Stimulated activated CD4-positive, alpha-beta T cell treated with anti-CD3 and anti-CD28 coated beads, Interleukin-4, amount 100 ng/mL, for 4 hours (primary cell): ENCODE measurements around the gene STK32B.
"Not testable (repeated sequence)": the region's sequence is repeated elsewhere in the genome, so short reads cannot be mapped to it uniquely, and the experiment has no call there.

Source experiments
- DNase-seq, 2 experiments: peaks; one replicate each; pipeline ENCODE4 v3.0.0-alpha.2; 2020

STK32B gene

DNA sequence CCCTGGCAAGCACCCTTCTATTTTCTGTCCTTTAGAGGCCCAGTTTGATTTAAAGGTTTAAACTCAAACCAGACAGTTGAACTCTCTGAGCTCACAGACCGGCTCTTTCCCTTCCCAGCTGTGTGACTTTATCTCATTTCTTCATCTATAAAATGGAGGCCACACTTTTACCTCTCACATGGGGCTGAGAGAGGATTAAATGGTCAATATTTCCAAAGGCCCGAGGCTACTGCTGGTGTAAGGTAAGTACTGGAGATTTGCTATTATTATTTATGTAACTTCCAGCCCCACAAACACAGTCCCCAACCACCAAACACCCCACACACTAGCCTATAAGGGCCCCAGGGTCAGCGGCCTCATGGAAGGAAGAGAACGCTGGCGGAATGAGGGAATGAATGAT lies 18.5 kb upstream of the STK32B start:
- DNase-seq, result no peak

DNA sequence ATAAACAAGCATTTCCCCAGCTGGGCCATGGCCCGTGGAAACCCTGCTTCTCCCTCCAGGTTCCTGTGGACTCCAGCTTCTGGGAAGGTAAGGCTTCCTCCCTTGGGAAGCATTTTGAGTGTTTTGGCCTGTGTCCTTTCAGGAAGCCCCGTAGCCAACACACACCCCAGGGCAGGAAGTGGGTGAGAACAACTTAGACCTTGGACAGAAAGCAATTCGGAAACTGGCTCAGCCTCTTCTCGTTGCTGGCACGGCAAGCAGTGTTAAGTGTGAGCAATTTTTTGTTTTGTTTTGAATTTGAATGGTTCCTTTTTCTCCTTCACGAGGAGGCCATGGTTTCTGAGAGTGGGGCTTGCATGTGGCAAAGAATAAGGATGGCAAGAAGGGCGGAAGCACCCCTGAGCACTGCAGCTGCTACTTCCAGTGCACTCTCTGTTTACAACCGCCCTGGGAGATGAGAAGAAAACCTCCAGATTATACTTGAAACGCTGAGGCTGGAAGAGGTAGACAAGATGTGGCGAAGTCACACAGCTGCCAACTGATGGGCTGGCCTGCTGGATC lies 17.9 kb upstream of the STK32B start:
- no peak for DNase-seq

DNA sequence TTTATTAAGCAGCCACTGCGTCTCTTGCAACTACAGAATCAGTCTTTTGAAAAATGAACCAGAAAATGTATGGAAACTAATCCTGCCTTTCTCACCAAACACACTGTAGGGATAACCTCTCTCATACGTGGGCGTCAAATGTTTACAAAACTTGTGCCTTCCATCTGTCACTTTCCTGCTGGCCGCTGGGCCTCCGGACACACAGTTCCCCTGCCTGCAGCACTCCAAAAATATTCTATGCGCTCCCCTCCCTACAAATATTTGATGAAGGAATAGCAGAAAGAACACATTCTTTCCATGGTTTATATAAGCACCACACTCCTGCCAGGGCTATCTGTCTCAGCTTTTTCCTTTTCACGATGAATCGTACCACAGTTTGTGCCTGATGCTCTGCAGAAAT lies 17.1 kb upstream of the STK32B start:
- no peak for DNase-seq

DNA sequence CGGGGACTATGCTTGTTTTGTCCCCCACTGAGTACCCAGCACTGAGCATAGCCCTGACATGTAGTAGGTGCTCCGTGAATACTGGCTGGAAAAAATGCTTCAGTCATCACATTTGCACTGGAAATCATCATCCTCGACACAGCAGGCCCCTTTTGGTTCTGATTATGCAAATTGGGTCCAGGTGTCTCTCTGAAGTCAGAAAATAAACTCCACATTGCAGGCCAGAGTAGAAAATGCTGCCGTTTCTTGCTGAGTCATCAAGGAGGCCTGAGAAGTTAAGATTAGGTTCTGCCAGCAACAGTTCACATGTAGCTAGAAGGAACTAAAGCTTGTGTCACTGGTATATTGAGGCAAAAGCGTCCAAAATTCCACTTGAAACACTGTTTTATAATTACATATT lies 15.0 kb upstream of the STK32B start:
- DNase-seq, result no peak

DNA sequence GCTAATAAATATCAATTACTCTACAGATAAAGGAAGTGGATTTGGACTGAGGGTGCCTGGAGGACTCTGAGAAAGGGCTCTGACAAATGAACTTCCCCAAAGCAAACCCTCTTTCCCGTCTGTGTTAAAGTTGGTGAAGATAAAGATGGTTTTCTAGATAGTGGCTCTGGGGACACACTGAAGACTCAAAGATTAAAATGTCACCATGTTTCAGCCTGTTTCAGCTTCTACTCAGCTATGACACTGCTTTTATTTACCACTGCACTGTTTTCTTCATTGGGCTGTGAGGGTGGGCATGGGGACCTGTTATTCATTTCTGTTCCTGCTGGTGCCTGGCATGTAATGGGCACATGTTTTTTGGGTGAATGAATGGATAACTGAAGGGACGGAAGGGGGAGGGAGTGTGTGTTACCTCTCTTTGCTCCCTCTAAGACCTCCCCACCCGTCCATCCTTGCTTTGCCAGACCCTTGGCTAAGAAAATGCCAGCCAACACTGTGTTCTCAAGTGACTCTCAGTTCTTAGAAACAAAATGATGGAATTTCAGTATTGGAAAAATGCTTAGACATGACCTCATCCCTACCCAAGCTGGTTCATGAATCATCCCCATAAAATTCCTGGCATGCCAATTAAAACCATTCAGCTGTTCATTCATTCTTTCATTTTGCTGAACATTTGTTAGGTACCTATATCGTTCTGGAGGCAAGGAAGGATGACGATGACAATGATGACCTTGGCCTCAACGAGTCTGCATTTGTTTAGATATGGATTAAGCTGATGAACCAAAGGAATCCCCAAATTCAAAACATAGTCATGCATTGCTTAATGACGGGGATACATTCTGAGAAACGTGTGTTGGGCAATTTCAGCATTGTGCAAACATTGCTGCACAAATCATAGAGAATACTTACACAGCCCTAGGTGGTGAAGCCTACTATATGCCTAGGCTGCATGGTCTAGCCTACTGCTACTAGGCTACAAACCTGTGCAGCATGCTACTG lies 13.4 kb upstream of the STK32B start:
- no peak for DNase-seq

DNA sequence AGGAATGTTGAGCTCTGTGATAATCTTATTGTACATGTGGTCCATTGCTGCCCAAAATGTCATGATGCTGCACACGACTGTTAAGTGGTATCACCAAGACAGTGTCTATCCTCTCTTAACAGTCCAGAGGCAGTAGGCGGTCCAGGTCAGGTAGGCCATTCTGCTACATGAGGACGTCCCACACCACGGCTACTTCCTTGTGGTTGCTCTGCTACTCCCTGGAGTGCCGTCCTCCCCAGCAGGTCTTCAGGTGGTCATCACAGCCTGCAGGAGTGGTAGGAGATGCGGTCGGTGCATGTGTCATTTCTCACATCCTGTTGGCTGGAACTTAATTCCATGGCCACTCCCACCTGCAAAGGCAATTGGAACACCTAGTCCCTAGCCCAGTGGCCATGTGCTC lies 11.5 kb upstream of the STK32B start:
- DNase-seq, result no peak

DNA sequence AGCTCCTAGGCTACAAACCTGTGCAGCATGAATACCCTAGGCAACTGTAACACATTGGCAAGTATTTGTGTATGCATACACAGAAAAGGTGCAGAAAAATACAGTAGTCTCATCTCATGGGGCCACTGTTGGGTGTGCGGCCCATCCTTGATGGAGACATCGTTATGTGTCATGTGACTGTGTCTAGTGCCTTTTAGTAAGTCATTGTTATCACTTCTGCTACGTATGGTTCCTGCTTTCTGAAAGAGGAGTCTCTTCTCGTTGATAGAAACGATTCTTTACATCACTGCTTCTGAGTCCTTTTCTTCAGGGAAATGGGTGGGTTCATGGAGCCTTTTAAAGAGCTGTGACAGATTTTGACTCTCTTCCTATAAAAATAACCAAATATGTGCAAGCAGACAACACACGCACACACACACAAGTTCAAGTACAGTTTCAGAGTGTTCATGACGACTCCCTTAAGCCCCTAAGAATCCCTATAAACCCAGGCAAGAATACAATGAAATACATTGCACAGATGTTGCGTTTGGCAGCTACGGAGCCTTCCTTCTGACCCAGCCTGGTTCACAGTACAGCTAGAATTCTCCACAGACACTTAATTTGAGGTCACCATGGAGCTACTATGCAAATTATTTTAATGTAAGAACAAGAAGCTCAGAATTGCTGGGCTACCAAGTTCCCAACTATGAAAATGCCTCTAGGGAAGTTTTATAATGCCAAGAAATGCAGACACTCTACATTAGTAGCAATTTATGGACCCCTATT lies 10.2 kb upstream of the STK32B start:
- no peak for DNase-seq

DNA sequence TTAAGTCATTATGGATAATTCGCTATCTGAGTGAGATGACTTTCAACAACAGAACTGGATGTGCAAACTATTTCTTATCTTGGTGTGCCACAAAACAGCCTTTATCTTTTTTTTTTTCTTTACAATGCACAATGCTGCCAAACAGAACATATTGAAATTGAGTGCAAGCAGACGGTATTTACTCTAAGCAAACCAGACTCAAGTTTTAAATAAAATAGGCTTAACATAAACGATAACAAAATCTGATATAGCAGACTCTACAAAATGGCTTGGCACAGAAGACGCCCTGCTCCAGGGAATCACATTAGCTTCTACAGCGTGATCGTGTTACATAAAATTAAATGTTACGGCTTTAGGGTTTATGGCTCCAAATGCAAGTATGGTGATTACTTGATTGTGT lies 9.6 kb upstream of the STK32B start:
- no peak for DNase-seq

DNA sequence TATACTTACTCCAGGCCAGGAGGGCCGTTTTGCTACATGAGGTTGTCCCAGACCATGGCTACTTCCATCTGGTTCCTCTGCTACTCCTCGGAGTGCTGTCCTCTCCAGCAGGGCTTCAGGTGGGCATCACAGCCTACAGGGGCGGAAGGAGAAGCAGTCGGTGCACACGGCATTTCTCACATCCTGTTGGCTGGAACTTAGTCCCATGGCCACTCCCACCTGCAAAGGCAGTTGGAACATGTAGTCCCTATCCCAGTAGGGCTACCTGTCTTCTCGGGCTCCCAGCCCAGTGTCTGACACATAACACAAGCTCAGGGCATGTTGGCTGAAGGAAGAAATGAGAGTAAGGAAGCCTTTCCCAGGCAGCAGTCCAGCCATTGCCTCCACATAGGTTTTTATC lies 7.7 kb upstream of the STK32B start:
- no peak for DNase-seq

DNA sequence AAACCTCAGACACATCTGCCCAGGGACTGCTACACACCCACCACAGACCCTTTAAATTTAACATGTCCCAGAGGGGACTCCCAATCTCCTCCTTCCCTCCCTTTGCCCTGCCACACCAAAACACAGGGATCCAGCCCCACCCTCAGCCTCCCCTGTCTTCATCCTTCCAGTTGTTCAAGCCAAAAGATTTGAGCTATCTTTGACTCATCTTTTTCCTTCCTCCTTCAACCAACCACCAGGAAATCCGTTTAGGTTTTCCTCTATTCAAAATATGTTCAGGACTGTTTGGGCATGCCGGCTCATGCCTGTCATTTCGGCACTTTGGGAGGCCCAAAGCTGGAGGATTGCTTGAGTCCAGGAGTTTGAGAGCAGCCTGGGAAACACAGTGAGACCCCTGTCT lies 6.9 kb upstream of the STK32B start:
- no peak for DNase-seq

DNA sequence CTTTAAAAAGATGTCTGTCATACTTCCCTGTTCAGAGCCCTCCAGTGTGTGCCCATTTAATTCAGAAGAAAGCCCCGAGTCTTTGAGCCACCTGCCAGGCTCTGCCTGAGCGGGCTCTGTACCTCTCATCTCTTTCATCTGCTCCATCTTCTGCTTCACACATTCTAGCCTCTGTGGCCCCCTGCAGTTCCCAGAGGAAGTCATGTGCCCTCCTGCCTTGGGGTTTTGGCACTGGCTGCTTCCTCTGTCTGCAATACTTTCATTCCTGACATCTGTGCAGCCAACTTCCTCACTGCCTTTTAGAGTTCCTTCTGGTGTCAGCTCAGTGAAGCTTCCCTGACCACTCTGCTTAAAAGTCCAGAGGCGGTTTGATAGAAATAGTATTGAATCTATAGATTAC lies 6.2 kb upstream of the STK32B start:
- DNase-seq, result no peak

DNA sequence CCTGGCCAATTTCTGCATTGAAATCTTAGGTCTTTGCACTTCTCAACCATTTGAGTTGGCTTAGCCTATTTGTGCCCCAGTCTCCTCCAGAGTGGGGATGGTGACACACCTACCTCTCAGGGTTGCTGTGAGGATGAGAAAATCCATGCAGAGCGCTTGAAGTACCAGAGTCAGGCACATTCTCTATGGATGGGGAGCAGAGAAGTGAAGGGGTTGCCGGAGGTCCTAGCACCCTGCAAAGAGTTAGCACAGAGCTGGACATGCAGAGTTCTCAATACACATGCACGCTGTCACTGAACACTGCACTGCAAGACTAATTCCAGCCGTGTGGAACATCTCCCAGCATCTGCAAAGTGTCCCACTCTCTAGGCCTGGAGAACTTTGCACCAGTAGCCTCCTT lies 2.6 kb upstream of the STK32B start:
- no peak for DNase-seq

DNA sequence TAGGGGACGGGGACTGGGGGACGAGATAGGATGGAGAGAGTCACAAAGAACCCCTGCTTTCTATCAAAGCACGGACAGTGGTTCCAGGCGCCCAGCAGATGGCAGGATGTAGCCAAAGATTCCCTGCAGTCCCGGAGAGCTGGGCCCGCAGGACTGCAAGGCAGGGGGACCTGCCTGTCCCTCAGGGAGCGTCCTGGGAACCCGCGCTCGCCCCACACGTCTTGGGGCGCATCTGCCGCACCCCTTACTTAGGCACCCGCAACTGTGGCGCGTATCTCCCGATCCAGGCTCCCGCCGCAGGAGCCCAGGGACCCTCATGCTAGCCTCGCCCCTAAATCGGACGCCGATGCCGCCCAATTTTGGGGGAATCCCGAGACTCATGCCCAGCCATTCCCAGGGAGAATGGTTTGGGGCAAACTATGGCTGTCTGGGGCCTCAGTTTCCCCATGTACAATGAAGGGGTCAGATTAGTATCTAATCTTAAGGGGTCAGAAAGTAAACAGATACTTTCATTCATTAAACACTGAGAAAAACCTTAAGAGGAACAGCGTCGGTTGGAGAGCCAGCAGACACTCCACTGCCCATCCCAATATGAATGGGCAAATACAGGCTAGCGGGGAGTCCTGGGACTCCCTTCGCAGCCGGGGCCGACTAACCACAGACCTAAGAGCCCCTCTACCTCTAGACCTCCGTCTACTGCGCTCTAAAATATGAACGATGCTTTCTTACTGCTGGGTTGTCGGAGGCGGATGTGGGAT lies 581 bp upstream of the STK32B start:
- peak in 1 of 2 experiments; percentile 13 for DNase-seq

DNA sequence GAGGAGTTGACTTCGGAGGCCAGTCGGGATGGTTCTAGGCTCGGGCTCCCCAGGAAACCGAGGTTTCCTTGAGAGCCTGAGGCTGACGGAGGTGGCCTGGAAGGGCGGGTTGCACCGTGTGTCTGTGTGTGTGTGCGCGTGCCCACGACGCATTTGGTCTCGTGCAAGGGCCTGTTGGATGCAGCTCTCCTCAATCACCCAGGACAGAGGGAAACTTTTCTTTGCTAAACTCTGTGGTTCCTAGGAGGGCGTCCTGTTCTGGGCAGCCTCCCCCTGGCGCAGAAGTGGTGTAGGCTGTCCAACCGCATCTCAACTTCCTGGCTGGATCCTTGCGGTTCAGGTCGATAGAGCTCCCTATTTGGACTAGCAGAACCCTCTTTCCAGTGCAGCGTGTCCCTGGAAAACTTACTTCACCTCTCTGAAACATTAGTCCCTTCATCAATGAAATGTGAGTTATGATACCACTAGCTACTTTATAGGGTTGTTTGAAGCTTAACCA lies 973 bp downstream of the STK32B start:
- DNase-seq, result no peak

DNA sequence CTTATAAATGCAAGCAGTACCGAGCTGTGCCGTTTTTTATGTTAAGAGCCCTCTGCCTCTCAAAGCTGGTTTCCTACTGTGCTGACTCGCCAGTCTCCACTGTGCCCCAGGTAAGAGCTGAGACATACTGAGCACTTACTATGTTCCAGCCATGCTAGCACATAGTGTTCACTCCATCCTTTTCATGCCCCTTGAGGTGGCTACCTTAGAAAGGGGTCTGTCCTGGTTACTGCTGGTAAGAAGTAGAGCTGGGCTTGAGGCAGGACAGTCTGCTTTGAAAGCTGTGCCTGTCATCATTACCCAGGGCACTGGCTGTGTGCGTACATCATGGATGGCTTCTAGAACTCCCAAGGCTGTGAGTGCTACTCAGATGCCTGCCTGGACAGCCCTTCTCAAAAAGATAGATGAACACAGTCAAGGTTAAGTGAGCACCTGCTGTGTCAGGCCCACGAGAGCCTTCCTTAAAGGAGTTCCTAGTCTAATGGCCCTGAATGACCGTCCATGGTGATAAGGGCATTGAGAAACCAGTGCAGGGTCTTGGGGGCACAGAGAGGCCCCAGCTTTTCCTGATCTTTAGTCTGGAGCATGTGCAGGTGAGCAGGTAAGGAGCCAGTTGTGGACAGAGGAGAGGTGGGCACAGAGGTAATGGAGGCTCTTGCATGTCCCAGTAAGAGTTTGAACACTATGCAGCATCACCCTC lies 1.6 kb downstream of the STK32B start:
- no peak for DNase-seq

DNA sequence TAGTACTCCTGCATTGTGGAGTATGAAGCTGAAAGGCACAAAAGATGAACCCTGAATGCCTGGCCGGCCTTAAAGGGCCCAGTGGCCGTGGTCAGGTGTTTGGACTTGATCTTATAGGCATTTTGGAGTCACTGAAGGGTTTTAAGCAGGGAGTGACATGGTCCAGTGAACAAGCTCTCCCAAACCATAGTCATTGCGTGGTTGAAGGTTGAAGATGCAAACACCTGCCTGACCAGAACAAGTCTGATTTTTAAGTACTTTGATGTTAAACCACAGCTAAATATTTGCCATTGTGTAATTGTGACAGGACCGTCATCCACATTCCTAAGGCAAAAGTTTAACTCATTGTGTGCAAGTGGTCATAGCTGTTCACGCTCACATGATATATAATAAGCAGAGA lies 3.3 kb downstream of the STK32B start:
- no peak for DNase-seq

DNA sequence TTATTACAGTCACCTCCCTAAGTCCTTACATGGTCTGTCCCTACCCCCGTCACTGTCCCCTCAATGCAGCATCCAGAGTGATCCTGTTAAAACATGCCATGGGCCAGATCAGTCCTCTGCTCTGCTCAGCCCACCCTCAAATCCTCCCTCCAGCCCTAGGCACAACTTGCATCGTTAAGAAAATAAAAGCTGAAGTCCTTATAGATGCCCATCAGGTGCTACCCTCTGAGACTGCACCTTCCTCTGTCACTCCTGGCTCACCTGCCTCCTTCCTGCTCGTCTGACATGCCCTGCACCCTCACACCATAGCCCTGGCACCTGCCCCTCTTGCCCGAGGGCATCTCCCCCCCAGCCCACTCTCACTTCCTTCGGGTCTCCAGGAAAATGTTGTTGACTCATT lies 4.1 kb downstream of the STK32B start:
- no peak for DNase-seq

DNA sequence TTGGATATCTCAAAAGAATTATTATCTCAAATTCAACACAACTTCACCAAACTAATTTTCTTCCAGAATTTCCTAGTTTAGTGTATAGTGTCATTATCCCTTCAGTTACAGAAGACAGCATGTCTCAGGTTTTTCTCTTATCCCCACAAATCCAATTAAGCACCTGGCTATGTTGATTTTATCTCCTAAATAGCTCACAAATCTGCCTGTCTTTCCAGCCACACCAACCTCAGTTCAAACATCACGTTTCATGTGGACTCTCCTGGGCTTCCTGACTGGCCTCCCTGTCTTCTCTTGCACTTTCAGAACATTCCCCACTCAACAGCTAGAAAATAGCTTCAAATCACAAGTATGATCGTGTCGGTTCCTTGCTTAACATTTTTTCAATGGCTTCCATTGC lies 14.8 kb downstream of the STK32B start:
- DNase-seq, result no peak

DNA sequence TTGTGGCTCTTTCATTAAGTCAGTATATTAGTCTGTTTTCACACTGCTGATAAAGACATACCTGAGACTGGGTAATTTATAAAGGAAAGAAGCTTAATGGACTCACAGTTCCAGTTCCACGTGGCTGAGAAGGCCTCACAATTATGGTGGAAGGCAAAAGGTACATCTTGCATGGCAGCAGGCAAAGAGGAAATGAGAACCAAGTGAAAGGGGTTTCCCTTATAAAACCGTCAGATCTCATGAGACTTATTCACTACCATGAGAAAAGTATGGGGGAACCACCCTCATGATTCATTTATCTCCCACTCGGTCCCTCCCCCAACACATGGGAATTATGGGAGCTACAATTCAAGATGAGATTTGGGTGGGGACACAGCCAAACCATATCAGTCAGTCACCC lies 15.7 kb downstream of the STK32B start:
- DNase-seq, result not testable (repeated sequence)

DNA sequence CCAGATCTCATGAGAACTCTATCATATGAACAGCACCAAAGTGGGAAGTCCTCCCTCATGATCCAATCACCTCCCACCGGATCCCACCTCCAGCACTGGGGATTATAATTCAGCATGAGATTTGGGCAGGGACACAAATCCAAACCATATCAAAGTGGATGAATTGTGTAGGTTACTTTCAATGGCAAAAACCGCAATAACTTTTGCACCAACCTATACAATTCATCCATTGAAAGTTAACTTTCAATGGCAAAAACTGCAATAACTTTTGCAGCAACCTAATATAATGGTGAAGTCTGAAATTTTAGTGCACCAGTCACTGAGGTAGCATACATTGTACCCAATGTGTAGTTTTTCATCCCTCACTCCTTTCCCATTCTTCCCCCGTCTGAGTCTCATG lies 16.6 kb downstream of the STK32B start:
- no peak for DNase-seq

DNA sequence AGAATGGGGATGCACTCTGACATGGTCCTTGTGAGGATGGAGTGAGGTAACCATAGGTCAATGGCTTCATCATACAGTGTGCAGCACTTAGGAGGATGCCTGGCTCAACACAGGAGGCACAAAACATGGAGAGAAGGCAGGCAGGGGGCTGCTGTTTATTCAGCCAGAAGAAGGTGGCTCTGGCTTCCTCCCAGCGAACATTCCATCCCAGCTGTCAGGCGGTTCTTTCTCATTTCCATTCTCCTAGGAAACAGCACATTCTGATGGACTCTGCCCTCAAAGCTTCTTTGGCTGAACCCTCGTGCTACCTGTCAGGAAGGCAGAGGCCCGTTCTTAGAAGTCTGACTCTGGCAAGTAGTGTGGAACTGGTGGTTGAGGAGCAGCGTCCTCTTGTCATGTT lies 18.6 kb downstream of the STK32B start:
- no peak for DNase-seq

DNA sequence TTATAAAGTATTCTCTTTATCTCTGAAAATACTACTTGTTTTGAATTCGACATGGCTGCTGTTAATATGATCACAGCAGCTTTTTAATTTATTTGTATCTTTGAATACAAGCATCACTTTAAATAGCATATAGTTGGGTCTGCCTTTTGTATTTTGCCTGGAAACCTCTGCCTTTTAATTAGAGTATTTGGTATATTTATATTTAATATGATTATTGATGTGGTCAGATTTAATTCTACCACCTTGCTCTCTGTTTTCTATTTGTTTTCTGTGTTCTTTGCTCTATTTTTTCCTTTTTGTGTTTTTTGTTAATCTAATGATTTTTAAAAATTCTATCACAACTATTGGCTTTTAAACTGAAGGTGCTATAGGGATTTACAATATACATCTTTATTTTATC lies 21.7 kb downstream of the STK32B start:
- DNase-seq, result no peak
